H1 (cell line): ENCODE measurements around the gene ZNF831. TPM values are rescaled to one million over a fixed set of nuclear protein-coding genes. Genes with fewer than 3 reads are reported as not detected.

Experiments
- CTCF ChIA-PET: fragments of 300-600 bp; sonication (Branson Sonifier 250); formaldehyde crosslinking; loops from one replicate; lab custom pipeline; 2021; ENCODE audit not compliant: partially characterized antibody; lab: Charles Lee
- POLR2A ChIA-PET: fragments of 300-600 bp; sonication (Branson Sonifier 250); formaldehyde crosslinking; loops from one replicate; lab custom pipeline; 2021; ENCODE audit warnings: inconsistent platforms; ENCODE audit not compliant: partially characterized antibody; lab: Charles Lee
- DNase-seq, 2 experiments: peaks; one replicate each; pipeline versions ENCODE4 v3.0.0 to v3.0.0-alpha.2; 2010 to 2022; ENCODE audit warnings: low spot score in 2 of 2, low read depth in 1 of 2, mixed read lengths in 1 of 2
- FAIRE-seq: peaks from 2 replicates; lab custom pipeline; 2011; peaks lifted over from hg19 to GRCh38; lab: Jason Lieb, UNC
- H2AFZ ChIP-seq: 2 replicates; pipeline ENCODE4 v1.8.1; 2012; ENCODE audit warnings: low read length, inconsistent platforms
- H2AK5ac ChIP-seq: 2 replicates; pipeline ENCODE4 v1.6.1; 2013; ENCODE audit warnings: low read depth, low read length
- H2BK120ac ChIP-seq: replicated peaks from 2 replicates; pipeline ENCODE3; 2013; ENCODE audit warnings: low read depth, low read length, inconsistent platforms
- H2BK12ac ChIP-seq: 2 replicates; pipeline ENCODE4 v1.6.1; 2013; ENCODE audit warnings: low read depth, low read length
- H2BK15ac ChIP-seq: 2 replicates; pipeline ENCODE4 v1.6.1; 2013; ENCODE audit warnings: low read length
- H2BK20ac ChIP-seq: 2 replicates; pipeline ENCODE4 v1.6.1; 2013; ENCODE audit warnings: low read length
- H2BK5ac ChIP-seq: 2 replicates; pipeline ENCODE4 v1.6.1; 2013; ENCODE audit warnings: low read depth, low read length
- H3K14ac ChIP-seq: 2 replicates; pipeline ENCODE4 v1.6.1; 2013; ENCODE audit warnings: inconsistent platforms; ENCODE audit not compliant: insufficient read length
- H3K18ac ChIP-seq: 2 replicates; pipeline ENCODE4 v1.6.1; 2013; ENCODE audit warnings: low read length; ENCODE audit errors: extremely low read depth
- H3K23ac ChIP-seq: 2 replicates; pipeline ENCODE4 v1.6.1; 2013; ENCODE audit warnings: inconsistent platforms; ENCODE audit not compliant: insufficient read length
- H3K23me2 ChIP-seq: 2 replicates; pipeline ENCODE4 v1.6.1; 2013; ENCODE audit warnings: low read depth, low read length
- H3K27ac ChIP-seq: 2 replicates; pipeline ENCODE4 v1.6.1; 2011; ENCODE audit warnings: low read depth, low read length, inconsistent platforms
- H3K27me3 ChIP-seq, 4 experiments: replicated peaks in 1 of 4; 1 replicate in 1 of 4; 2 replicates in 3 of 4; pipeline versions ENCODE4 v1.6.1 to v1.8.1; 2011 to 2013; ENCODE audit warnings: low read length in 3 of 4, mild to moderate bottlenecking in 3 of 4, inconsistent platforms in 2 of 4, mixed read lengths in 2 of 4, moderate library complexity in 1 of 4; ENCODE audit not compliant: control insufficient read depth in 3 of 4, insufficient read depth in 3 of 4; ENCODE audit errors: extremely low read depth in 1 of 4
- H3K36me3 ChIP-seq, 4 experiments: 2 replicates each; pipeline versions ENCODE4 v1.6.1 to v1.8.1; 2011 to 2013; ENCODE audit warnings: mild to moderate bottlenecking in 4 of 4, low read length in 3 of 4, moderate library complexity in 2 of 4, control low read depth in 1 of 4, inconsistent platforms in 1 of 4; ENCODE audit not compliant: insufficient read depth in 4 of 4, control insufficient read depth in 2 of 4
- H3K4ac ChIP-seq: replicated peaks from 2 replicates; pipeline ENCODE3; 2013; ENCODE audit warnings: low read length, low read depth, mixed read lengths, inconsistent platforms; ENCODE audit not compliant: insufficient read length
- H3K4me1 ChIP-seq, 4 experiments: replicated peaks in 1 of 4; 1 replicate in 1 of 4; 2 replicates in 3 of 4; pipeline versions ENCODE4 v1.6.1 to v1.8.1; 2011 to 2013; ENCODE audit warnings: low read length in 3 of 4, inconsistent platforms in 2 of 4, mixed read lengths in 1 of 4; ENCODE audit not compliant: insufficient read depth in 4 of 4, control insufficient read depth in 3 of 4
- H3K4me2 ChIP-seq, 2 experiments: 2 replicates each; pipeline versions ENCODE4 v1.6.1 to v1.8.1; 2011 to 2013; ENCODE audit warnings: low read depth in 2 of 2, low read length in 2 of 2, control low read depth in 1 of 2, inconsistent platforms in 1 of 2, mild to moderate bottlenecking in 1 of 2; ENCODE audit not compliant: insufficient read depth in 1 of 2
- H3K4me3 ChIP-seq, 4 experiments: fragments of 200-600, 300-600 bp in 1 of 4; sonication (generic), shearing (Covaris generic), sonication (Bioruptor Twin) in 1 of 4; 2 replicates each; pipeline versions ENCODE4 v1.5.1 to v1.8.1; 2011 to 2016; ENCODE audit warnings: low read length in 4 of 4, low read depth in 3 of 4, control low read depth in 2 of 4, inconsistent platforms in 2 of 4, mild to moderate bottlenecking in 2 of 4, mixed read lengths in 1 of 4, moderate library complexity in 1 of 4; ENCODE audit not compliant: insufficient read depth in 2 of 4; ENCODE audit errors: extremely low read depth in 1 of 4
- H3K56ac ChIP-seq: replicated peaks from 2 replicates; pipeline ENCODE3; 2013; ENCODE audit warnings: low read depth, mild to moderate bottlenecking, mixed read lengths, low read length, inconsistent platforms; ENCODE audit not compliant: insufficient read length
- H3K79me1 ChIP-seq: 2 replicates; pipeline ENCODE4 v1.6.1; 2013; ENCODE audit warnings: low read depth, low read length, control low read depth
- H3K79me2 ChIP-seq, 2 experiments: 2 replicates each; pipeline versions ENCODE4 v1.6.1 to v1.8.1; 2012 to 2013; ENCODE audit warnings: low read length in 2 of 2, mild to moderate bottlenecking in 2 of 2, inconsistent platforms in 1 of 2; ENCODE audit not compliant: insufficient read depth in 2 of 2, control insufficient read depth in 1 of 2
- H3K9ac ChIP-seq, 4 experiments: replicated peaks in 1 of 4; 1 replicate in 1 of 4; 2 replicates in 3 of 4; pipeline versions ENCODE4 v1.6.1 to v1.8.1; 2011 to 2013; ENCODE audit warnings: low read depth in 3 of 4, low read length in 3 of 4, control low read depth in 2 of 4, mild to moderate bottlenecking in 2 of 4, moderate library complexity in 2 of 4, inconsistent platforms in 1 of 4; ENCODE audit errors: extremely low read depth in 1 of 4
- H3K9me3 ChIP-seq, 2 experiments: 2 replicates each; pipeline versions ENCODE4 v1.6.1 to v1.8.1; 2012 to 2013; ENCODE audit warnings: mild to moderate bottlenecking in 2 of 2, moderate library complexity in 2 of 2, control low read depth in 1 of 2, inconsistent platforms in 1 of 2, low read depth in 1 of 2, low read length in 1 of 2, mixed read lengths in 1 of 2; ENCODE audit not compliant: insufficient read depth in 2 of 2
- H4K20me1 ChIP-seq, 2 experiments: replicated peaks in 1 of 2; 2 replicates each; pipeline versions ENCODE3 to v1.8.1; 2011 to 2013; ENCODE audit warnings: inconsistent platforms in 2 of 2, low read length in 2 of 2, mild to moderate bottlenecking in 1 of 2; ENCODE audit not compliant: insufficient read depth in 2 of 2, control insufficient read depth in 1 of 2
- H4K5ac ChIP-seq: 2 replicates; pipeline ENCODE4 v1.6.1; 2013; ENCODE audit warnings: low read length, low read depth, mixed read lengths, inconsistent platforms; ENCODE audit not compliant: insufficient read length
- H4K8ac ChIP-seq: 2 replicates; pipeline ENCODE4 v1.8.0; 2013; ENCODE audit warnings: mild to moderate bottlenecking, moderate library complexity, low read length, inconsistent platforms; ENCODE audit not compliant: insufficient read depth; ENCODE audit errors: extremely low read depth
- H4K91ac ChIP-seq: replicated peaks from 2 replicates; pipeline ENCODE3; 2013; ENCODE audit warnings: low read length, mixed read lengths, inconsistent platforms; ENCODE audit not compliant: insufficient read length
- BCL11A ChIP-seq, 2 experiments: IDR thresholded peaks; one replicate each; pipeline ENCODE4 v1.6.1; 2011; ENCODE audit warnings: low read depth in 2 of 2, low read length in 2 of 2, mild to moderate bottlenecking in 2 of 2
- FOSL1 ChIP-seq: IDR thresholded peaks from 2 replicates; pipeline ENCODE4 v1.6.1; 2011; ENCODE audit warnings: mild to moderate bottlenecking, low read depth, low read length, moderate library complexity; ENCODE audit not compliant: insufficient read depth
- HDAC6 ChIP-seq: IDR thresholded peaks from one replicate; pipeline ENCODE4 v1.7.1; 2012; ENCODE audit warnings: low read depth, mild to moderate bottlenecking, inconsistent platforms, low read length, moderate library complexity
- SAP30 ChIP-seq: fragments of 300-600 bp; sonication (generic); IDR thresholded peaks from 2 replicates; pipeline ENCODE4 v1.7.1; 2012; ENCODE audit warnings: low read length, moderate library complexity, mild to moderate bottlenecking, inconsistent platforms; ENCODE audit not compliant: insufficient read depth, insufficient replicate concordance
- SRF ChIP-seq: IDR thresholded peaks from 2 replicates; pipeline ENCODE4 v1.6.1; 2011; ENCODE audit warnings: mild to moderate bottlenecking, low read depth, low read length, moderate library complexity
- TEAD4 ChIP-seq: IDR thresholded peaks from 2 replicates; pipeline ENCODE4 v1.6.1; 2012; ENCODE audit warnings: low read depth, low read length, inconsistent platforms, mixed read lengths
- WGBS, 2 experiments: shearing (Covaris generic) in 1 of 2; methylation state at CpG; one replicate each; pipeline versions ENCODE4 v1.1.6 to v1.1.7; 2013 to 2015; ENCODE audit warnings: low lambda C conversion rate in 2 of 2, mixed read lengths in 2 of 2, inconsistent platforms in 1 of 2, low coverage in 1 of 2, missing lambda C conversion rate in 1 of 2; ENCODE audit not compliant: insufficient replicate concordance in 2 of 2, insufficient coverage in 1 of 2, insufficient read length in 1 of 2; ENCODE audit errors: extremely low coverage in 1 of 2, missing lambda C conversion rate in 1 of 2; 5-methylcytosine and 5-hydroxymethylcytosine counted together
- polyA plus RNA-seq, 7 experiments: library from polyadenylated mRNA; depleted of rRNA in 3 of 7; stranded (reverse) in 5 of 7; unstranded in 2 of 7; fragments of >200 nt in 5 of 7; fragments of 200-250 nt in 2 of 7; gene quantifications; 1 replicate in 5 of 7; 2 replicates in 1 of 7; 4 replicates in 1 of 7; pipeline versions ENCODE4 v1.2.1 to v1.2.3, GENCODE V29; 2011 to 2013; ENCODE audit warnings: missing spikeins in 2 of 7, mixed read lengths in 2 of 7
- total RNA-seq: library from RNA; stranded (reverse); fragmentation: NEBNext Ultra II Directional; extraction: Animal tissue kit (Norgen Biotek cat#: 25700); gene quantifications from 2 replicates; pipeline ENCODE4 v1.2.1, GENCODE V29; 2021
- TF ChIP-seq, protein P1 (sequence below): IDR thresholded peaks from 2 replicates; pipeline ENCODE4 v1.6.1; 2011; ENCODE audit warnings: low read length, improper control_type of control experiment
- TF ChIP-seq, protein P2 (sequence below), 3 experiments: IDR thresholded peaks; 1 replicate in 2 of 3; 2 replicates in 1 of 3; pipeline versions ENCODE4 v1.5.1 to v1.6.1; 2011; ENCODE audit warnings: low read length in 3 of 3, mild to moderate bottlenecking in 3 of 3, inconsistent platforms in 2 of 3, low read depth in 1 of 3, moderate library complexity in 1 of 3; ENCODE audit not compliant: insufficient read depth in 1 of 3; ENCODE audit errors: control extremely low read depth in 1 of 3

The ZNF831 gene
- total and polyA plus RNA-seq, 2 of the 8 experiments (the other 6 are each of a cell fraction or from before 2014, with no cell fraction given) = not detected

DNA sequence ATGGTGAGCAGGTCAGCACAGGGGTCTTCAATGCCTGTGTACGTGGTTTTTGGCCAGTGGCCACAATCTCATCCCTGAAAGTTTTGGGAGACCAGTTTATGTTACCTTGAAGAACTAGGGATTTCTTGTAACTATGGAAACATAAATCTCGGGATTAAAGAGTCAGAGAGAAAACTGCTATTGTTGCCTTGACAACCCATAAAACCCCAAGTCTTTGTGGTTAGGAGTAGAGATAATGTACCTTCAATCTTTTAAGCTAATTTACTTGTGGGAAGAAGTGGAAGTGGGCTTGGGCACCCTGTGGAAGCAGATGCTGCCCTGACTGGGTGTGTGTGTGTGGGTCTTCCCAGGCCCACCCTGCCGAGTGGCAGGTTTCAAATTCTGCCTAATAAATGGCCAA is 46.1 kb upstream of the ZNF831 start:
- no peak overlapping the region for H3K9ac ChIP-seq
- H2BK120ac ChIP-seq = no peak overlapping the region
- no peak overlapping the region for H2BK5ac ChIP-seq
- H2AFZ ChIP-seq = no peak overlapping the region
- H3K27ac ChIP-seq = no peak overlapping the region
- no peak overlapping the region for H4K5ac ChIP-seq
- H2BK12ac ChIP-seq = no peak overlapping the region
- H3K79me1 ChIP-seq = no peaks in the 10 kb centered on the region
- no peak overlapping the region for H3K14ac ChIP-seq
- H3K4ac ChIP-seq = no peak overlapping the region
- H3K79me2 ChIP-seq = peaks cover 0 to 5% of the 10 kb centered on the region in 2 experiments; a peak in 1 of 4 replicates
- no peak overlapping the region for H3K4me3 ChIP-seq
- peaks cover 0 to 8% (median 4%) of the 10 kb centered on the region in 4 experiments; a peak in 5 of 7 replicates for H3K4me1 ChIP-seq
- ChIA-PET CTCF (no interaction called here), POLR2A (no interaction called here)
- no peak overlapping the region for H3K4me2 ChIP-seq
- no peaks in the 10 kb centered on the region for H3K27me3 ChIP-seq
- 91% methylated on average over 3 of the region's 3 CpGs; no CpG with 5 or more reads in 1 of the 2 experiments for WGBS, 2 experiments
- no peaks in the 10 kb centered on the region for H4K20me1 ChIP-seq
- H3K18ac ChIP-seq = no peak overlapping the region
- H4K8ac ChIP-seq = no peak overlapping the region
- peaks cover 0 to 13% of the 10 kb centered on the region in 2 experiments; a peak in 3 of 4 replicates for H3K9me3 ChIP-seq
- DNase-seq (no peak), FAIRE-seq (no peak)
- no peak overlapping the region for H2BK20ac ChIP-seq
- H2AK5ac ChIP-seq = no peak overlapping the region
- H3K23ac ChIP-seq = no peak overlapping the region
- no peak overlapping the region for H3K56ac ChIP-seq
- no peaks in the 10 kb centered on the region for H3K36me3 ChIP-seq
- no peak overlapping the region for H2BK15ac ChIP-seq
- 0 out of 2 replicates have a peak, but pooled peaks cover 5% of the 10 kb centered on the region for H3K23me2 ChIP-seq
- H4K91ac ChIP-seq = no peak overlapping the region
- TF ChIP-seq HDAC6 = no peak
- no peak for TF ChIP-seq FOSL1
- no peak for TF ChIP-seq SAP30
- TF ChIP-seq, protein P1, sequence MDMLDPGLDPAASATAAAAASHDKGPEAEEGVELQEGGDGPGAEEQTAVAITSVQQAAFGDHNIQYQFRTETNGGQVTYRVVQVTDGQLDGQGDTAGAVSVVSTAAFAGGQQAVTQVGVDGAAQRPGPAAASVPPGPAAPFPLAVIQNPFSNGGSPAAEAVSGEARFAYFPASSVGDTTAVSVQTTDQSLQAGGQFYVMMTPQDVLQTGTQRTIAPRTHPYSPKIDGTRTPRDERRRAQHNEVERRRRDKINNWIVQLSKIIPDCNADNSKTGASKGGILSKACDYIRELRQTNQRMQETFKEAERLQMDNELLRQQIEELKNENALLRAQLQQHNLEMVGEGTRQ = no peak
- no peak for TF ChIP-seq SRF
- TF ChIP-seq, protein P2, sequence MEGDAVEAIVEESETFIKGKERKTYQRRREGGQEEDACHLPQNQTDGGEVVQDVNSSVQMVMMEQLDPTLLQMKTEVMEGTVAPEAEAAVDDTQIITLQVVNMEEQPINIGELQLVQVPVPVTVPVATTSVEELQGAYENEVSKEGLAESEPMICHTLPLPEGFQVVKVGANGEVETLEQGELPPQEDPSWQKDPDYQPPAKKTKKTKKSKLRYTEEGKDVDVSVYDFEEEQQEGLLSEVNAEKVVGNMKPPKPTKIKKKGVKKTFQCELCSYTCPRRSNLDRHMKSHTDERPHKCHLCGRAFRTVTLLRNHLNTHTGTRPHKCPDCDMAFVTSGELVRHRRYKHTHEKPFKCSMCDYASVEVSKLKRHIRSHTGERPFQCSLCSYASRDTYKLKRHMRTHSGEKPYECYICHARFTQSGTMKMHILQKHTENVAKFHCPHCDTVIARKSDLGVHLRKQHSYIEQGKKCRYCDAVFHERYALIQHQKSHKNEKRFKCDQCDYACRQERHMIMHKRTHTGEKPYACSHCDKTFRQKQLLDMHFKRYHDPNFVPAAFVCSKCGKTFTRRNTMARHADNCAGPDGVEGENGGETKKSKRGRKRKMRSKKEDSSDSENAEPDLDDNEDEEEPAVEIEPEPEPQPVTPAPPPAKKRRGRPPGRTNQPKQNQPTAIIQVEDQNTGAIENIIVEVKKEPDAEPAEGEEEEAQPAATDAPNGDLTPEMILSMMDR (IDR thresholded peaks at IDR 0.05; ENCODE audit: control extremely low read depth in 1 of 3, insufficient read depth in 1 of 3, low read depth in 1 of 3, low read length in 3 of 3) = no peak
- no peak for TF ChIP-seq BCL11A (IDR thresholded peaks at IDR 0.05; ENCODE audit: low read depth in 2 of 2, low read length in 2 of 2)
- no peak for TF ChIP-seq TEAD4
